K562 (cell line): ENCODE results near the gene TTC38. TPM values are rescaled to one million over a fixed set of nuclear protein-coding genes. Genes with fewer than 3 reads are reported as not detected.

Source experiments
- HDAC1 ChIP-seq, 2 experiments: fragments of 450-650 bp; IDR thresholded peaks; 2 replicates each; pipeline ENCODE4 v1.6.1; 2016 to 2017; ENCODE audit warnings: inconsistent platforms in 1 of 2, mild to moderate bottlenecking in 1 of 2, moderate library complexity in 1 of 2
- IRF1 ChIP-seq: sonication (generic); formaldehyde crosslinking; IDR thresholded peaks from 2 replicates; pipeline ENCODE4 v1.8.0; 2022; ENCODE audit warnings: missing genetic modification reagents, mild to moderate bottlenecking, borderline replicate concordance
- KAT8 ChIP-seq: fragments of 450-650 bp; IDR thresholded peaks from 2 replicates; pipeline ENCODE4 v1.6.1; 2016; ENCODE audit warnings: low read depth, mild to moderate bottlenecking
- KDM1A ChIP-seq, 2 experiments: fragments of 450-650 bp; IDR thresholded peaks; 2 replicates each; pipeline ENCODE4 v1.6.1; 2016; ENCODE audit warnings: mild to moderate bottlenecking in 2 of 2
- MGA ChIP-seq: fragments of 450-650 bp; IDR thresholded peaks from 2 replicates; pipeline ENCODE4 v1.6.1; 2016; ENCODE audit warnings: mild to moderate bottlenecking, moderate library complexity
- RREB1 ChIP-seq: fragments of 250-450 bp; sonication (Bioruptor Pico); IDR thresholded peaks from 2 replicates; pipeline ENCODE4 v1.4.0; 2020
- THRAP3 ChIP-seq: fragments of 450-650 bp; IDR thresholded peaks from 2 replicates; pipeline ENCODE4 v1.6.1; 2016; ENCODE audit warnings: mild to moderate bottlenecking, inconsistent platforms, borderline replicate concordance
- polyA plus RNA-seq, 8 experiments: library from polyadenylated mRNA; depleted of rRNA in 4 of 8; stranded (reverse) in 5 of 8; unstranded in 3 of 8; fragments of >200 nt; fragmentation: Nextera tagmentation in 2 of 8; fragmentation: Illumina TruSeq in 1 of 8; extraction: Ambion mirVana in 2 of 8; extraction: Trizol in 1 of 8; gene quantifications; 2 replicates each; pipeline versions ENCODE4 v1.2.1 to v1.2.3, GENCODE V29; 2011 to 2014; ENCODE audit warnings: inconsistent platforms in 1 of 8, missing spikeins in 1 of 8
- total RNA-seq, 7 experiments: library from RNA; depleted of rRNA in 6 of 7; stranded (reverse); fragments of >200 nt in 6 of 7; fragmentation: Illumina TruSeq in 2 of 7; extraction: Trizol in 2 of 7; gene quantifications; 2 replicates each; pipeline versions ENCODE4 v1.2.1 to v1.2.3, GENCODE V29; 2011 to 2021; ENCODE audit warnings: low replicate concordance in 1 of 7

TTC38 gene
- total and polyA plus RNA-seq, 9 of the 15 experiments (the other 6 are each of a cell fraction or from before 2014, with no cell fraction given): 0.84 to 28.4 (median 18.1) TPM

- TF ChIP-seq THRAP3: no peak
- TF ChIP-seq IRF1 (CRISPR knock-in tag): no peak
- TF ChIP-seq MGA: peak; percentile 60
- 0 out of 4 replicates have a peak, but pooled peaks of 1 of the 2 experiments have one; percentile 13 for TF ChIP-seq KDM1A (IDR thresholded peaks at IDR 0.05)
- no peak for TF ChIP-seq RREB1 (CRISPR knock-in tag)
- 0 out of 4 replicates have a peak, but pooled peaks of 1 of the 2 experiments have one; percentile 13 for TF ChIP-seq HDAC1 (IDR thresholded peaks at IDR 0.05)
- no peak for TF ChIP-seq KAT8
These were observed 11.3 kb upstream of the TTC38 start (continued) for GRCh38 chr22:46256358-46256958.
